Gastrocnemius medialis (tissue), 4 donors: ENCODE data around the gene MAP9. TPM values are rescaled to one million over a fixed set of nuclear protein-coding genes. Genes with fewer than 3 reads are reported as not detected.

Experiments used
- ATAC-seq, 2 donors: fragments of 150-250 bp; one replicate each; pipeline ENCODE4 v1.9.1; 2016
- DNase-seq, 2 donors: peaks; one replicate each; pipeline ENCODE4 v3.0.0-alpha.2; 2019
- H3K27ac ChIP-seq, 4 donors: fragments of 200-600 bp; sonication (generic); 1 replicate in 1 of 4; 2 replicates in 3 of 4; pipeline ENCODE4 v1.5.1; 2016 to 2018; ENCODE audit warnings: mild to moderate bottlenecking in 2 of 4, moderate library complexity in 1 of 4
- H3K27me3 ChIP-seq, 3 donors: fragments of 200-600 bp; sonication (generic) in 2 of 3; 1 replicate in 1 of 3; 2 replicates in 2 of 3; pipeline versions ENCODE4 v1.5.1 to v1.6.0; 2016 to 2019; ENCODE audit warnings: mild to moderate bottlenecking in 1 of 3, moderate library complexity in 1 of 3
- H3K36me3 ChIP-seq, 2 donors: fragments of 200-600 bp; sonication (generic) in 1 of 2; one replicate each; pipeline ENCODE4 v1.5.1; 2017 to 2018
- H3K4me1 ChIP-seq, 2 donors: fragments of 200-600 bp; sonication (generic) in 1 of 2; one replicate each; pipeline ENCODE4 v1.5.1; 2016 to 2017; ENCODE audit warnings: mild to moderate bottlenecking in 2 of 2
- H3K4me3 ChIP-seq, 4 donors: fragments of 200-600 bp; sonication (generic) in 3 of 4; 1 replicate in 1 of 4; 2 replicates in 3 of 4; pipeline ENCODE4 v1.5.1; 2016 to 2019; ENCODE audit warnings: mild to moderate bottlenecking in 2 of 4
- H3K9me3 ChIP-seq, 3 donors: fragments of 200-600 bp; sonication (generic) in 2 of 3; 1 replicate in 1 of 3; 2 replicates in 2 of 3; pipeline ENCODE4 v1.5.1; 2016 to 2019
- POLR2A ChIP-seq, 2 donors: fragments of 450-650 bp; IDR thresholded peaks; one replicate each; pipeline ENCODE4 v1.6.1; 2017; ENCODE audit warnings: antibody characterized with exemption in 2 of 2, mild to moderate bottlenecking in 2 of 2, moderate library complexity in 2 of 2
- in situ Hi-C, 4 donors: fragments of 200-750 bp; cut with MboI; loops; one replicate each; pipeline versions ENCODE4 v1.15.0 to v1.8.0; 2017; ENCODE audit warnings: low sequenced_read_pairs in 4 of 4
- intact Hi-C: fragments of 100-400 bp; cut with DNase I; formaldehyde crosslinking; loops from one replicate; pipeline ENCODE4 v1.15.1; 2023; ENCODE audit warnings: low total_unique reads
- total RNA-seq, 4 donors: library from RNA; depleted of rRNA; stranded (reverse); fragments of >200 nt; gene quantifications; one replicate each; pipeline versions ENCODE4 v1.1.0 to v1.2.3, GENCODE V29; 2016
- TF ChIP-seq, protein P1 (sequence below), 5 experiments: fragments of 450-650 bp in 3 of 5; fragments of 200-600 bp in 2 of 5; sonication (generic) in 2 of 5; IDR thresholded peaks in 4 of 5; conservative IDR thresholded peaks in 1 of 5; 1 replicate in 4 of 5; 2 replicates in 1 of 5; pipeline ENCODE4 v1.5.1; 2016 to 2019; ENCODE audit warnings: antibody characterized with exemption in 5 of 5, mild to moderate bottlenecking in 3 of 5, moderate library complexity in 3 of 5

Gene MAP9
- total RNA-seq, 4 donors from 2014 or later: 0.23 to 0.71 (median 0.41) TPM; not detected in 1

DNA sequence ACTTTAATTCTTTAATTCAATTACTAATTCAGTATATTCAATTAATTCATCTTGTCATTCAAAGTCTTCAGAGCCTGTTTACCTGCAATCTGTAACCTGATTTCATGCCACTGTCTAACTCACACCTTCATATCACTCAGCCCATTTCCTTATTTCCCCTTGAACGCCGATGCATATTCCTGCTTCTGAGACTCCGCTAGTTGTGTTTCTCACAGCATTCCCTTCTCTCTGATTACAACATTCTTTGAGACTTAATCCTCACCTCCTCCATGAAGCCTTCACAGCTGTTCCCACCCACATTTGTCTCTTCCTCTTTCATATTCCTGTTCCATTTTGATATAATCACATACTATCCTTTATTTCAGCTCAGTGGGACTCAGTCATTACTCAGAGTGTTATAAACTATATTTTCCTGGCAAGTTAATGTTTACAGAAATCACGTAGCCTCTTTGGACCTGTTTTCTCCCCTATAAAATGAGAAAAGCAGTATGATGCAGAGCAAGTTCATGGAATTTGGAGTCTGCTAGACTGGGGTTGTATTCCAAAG lies 69.0 kb downstream of the MAP9 start:
- Histone ChIP-seq H3K9me3 (no peaks in the 10 kb centered on the region), H3K4me3 (no peak overlapping the region), H3K27me3 (no peaks in the 10 kb centered on the region), H3K27ac (no peak overlapping the region), H3K36me3 (no peaks in the 10 kb centered on the region), H3K4me1 (no peaks in the 10 kb centered on the region)
- DNase-seq (no peak), ATAC-seq (no peak)
- intact Hi-C loops: no loop called here
- in situ Hi-C loops: no loop called here
- no peak for TF ChIP-seq POLR2A (IDR thresholded peaks at IDR 0.05)
- TF ChIP-seq, protein P1, sequence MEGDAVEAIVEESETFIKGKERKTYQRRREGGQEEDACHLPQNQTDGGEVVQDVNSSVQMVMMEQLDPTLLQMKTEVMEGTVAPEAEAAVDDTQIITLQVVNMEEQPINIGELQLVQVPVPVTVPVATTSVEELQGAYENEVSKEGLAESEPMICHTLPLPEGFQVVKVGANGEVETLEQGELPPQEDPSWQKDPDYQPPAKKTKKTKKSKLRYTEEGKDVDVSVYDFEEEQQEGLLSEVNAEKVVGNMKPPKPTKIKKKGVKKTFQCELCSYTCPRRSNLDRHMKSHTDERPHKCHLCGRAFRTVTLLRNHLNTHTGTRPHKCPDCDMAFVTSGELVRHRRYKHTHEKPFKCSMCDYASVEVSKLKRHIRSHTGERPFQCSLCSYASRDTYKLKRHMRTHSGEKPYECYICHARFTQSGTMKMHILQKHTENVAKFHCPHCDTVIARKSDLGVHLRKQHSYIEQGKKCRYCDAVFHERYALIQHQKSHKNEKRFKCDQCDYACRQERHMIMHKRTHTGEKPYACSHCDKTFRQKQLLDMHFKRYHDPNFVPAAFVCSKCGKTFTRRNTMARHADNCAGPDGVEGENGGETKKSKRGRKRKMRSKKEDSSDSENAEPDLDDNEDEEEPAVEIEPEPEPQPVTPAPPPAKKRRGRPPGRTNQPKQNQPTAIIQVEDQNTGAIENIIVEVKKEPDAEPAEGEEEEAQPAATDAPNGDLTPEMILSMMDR (IDR thresholded peaks at IDR 0.05 in 4 of 5, conservative IDR thresholded peaks at IDR 0.05 in 1 of 5): no peak

DNA sequence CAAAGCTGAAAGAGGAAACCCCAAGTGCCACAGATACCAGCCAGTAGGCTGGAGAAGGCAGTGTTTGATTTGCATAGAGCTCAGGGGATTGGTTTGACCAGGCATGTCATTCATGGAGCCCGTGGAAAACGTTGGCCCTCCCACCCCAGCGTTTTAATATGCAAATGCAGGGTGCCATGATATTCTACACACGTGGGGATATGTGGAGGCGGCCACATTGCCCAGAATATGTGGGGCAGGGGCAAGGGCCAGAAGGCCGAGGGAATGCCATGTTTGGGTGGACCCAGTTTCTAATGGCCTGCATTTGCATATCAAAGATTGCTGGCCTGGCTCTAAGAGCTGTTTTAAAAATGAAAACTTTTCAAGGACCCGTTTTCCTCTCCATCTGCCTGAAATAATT lies 71.1 kb downstream of the MAP9 start:
- H3K36me3 ChIP-seq: no peaks in the 10 kb centered on the region
- ATAC-seq: no peak
- H3K4me1 ChIP-seq: no peaks in the 10 kb centered on the region
- TF ChIP-seq POLR2A (IDR thresholded peaks at IDR 0.05): no peak
- TF ChIP-seq, protein P1 (IDR thresholded peaks at IDR 0.05 in 4 of 5, conservative IDR thresholded peaks at IDR 0.05 in 1 of 5): no peak
- in situ Hi-C loops: no loop called here
- no peak for DNase-seq
- no peaks in the 10 kb centered on the region for H3K27me3 ChIP-seq
- intact Hi-C loops: no loop called here
- no peaks in the 10 kb centered on the region for H3K9me3 ChIP-seq
- H3K27ac ChIP-seq: no peak overlapping the region
- H3K4me3 ChIP-seq: no peak overlapping the region

DNA sequence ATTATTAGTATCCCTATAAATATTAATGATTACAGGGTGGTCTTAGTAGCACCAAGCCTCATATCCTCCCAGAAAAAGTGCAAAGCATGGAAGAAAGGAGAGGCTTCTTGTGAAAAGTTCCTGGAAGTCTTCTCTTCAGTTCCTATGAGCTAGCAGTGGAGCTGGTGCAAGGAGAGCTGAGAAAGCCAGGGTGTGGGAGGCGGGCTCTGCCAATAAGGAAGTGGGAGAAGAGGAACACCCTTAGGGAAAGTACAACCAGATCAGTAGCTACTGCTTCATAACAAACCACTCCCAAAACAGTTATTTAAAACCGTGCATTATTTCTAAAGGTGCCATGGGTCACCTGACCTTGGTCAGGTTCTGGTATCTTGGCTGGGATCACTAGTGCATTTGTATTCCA lies 72.4 kb downstream of the MAP9 start:
- no peak for TF ChIP-seq POLR2A (IDR thresholded peaks at IDR 0.05)
- TF ChIP-seq, protein P1 (IDR thresholded peaks at IDR 0.05 in 4 of 5, conservative IDR thresholded peaks at IDR 0.05 in 1 of 5): no peak
- Histone ChIP-seq H3K27ac (no peak overlapping the region), H3K27me3 (no peaks in the 10 kb centered on the region), H3K4me3 (no peak overlapping the region), H3K36me3 (no peaks in the 10 kb centered on the region), H3K4me1 (no peaks in the 10 kb centered on the region), H3K9me3 (no peaks in the 10 kb centered on the region)
- DNase-seq (no peak), ATAC-seq (no peak)
- intact Hi-C loops: no loop called here
- in situ Hi-C loops: no loop called here

DNA sequence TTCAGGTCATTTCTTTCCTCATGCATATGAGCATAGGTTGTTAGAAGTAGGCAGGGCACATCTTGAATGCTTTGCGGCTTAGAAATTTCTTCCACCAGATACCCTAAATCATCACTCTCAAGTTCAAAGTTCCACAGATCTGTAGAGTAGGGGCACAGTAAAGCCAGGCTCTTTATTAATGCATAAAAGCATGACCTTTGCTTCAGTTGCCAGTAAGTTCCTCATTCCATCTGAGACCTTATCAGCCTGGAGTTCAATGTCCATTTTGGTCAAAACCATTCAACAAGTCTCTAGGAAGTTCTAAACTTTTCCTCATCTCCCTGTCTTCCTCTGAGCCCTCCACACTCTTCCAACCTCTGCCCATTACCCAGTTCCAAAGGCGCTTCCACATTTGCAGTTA lies 77.7 kb downstream of the MAP9 start:
- DNase-seq (no peak), ATAC-seq (no peak)
- Histone ChIP-seq H3K27ac (no peak overlapping the region), H3K27me3 (no peaks in the 10 kb centered on the region), H3K4me3 (no peak overlapping the region), H3K9me3 (no peaks in the 10 kb centered on the region), H3K4me1 (no peaks in the 10 kb centered on the region), H3K36me3 (no peaks in the 10 kb centered on the region)
- intact Hi-C loops: no loop called here
- in situ Hi-C loops: no loop called here
- no peak for TF ChIP-seq POLR2A (IDR thresholded peaks at IDR 0.05)
- TF ChIP-seq, protein P1 (IDR thresholded peaks at IDR 0.05 in 4 of 5, conservative IDR thresholded peaks at IDR 0.05 in 1 of 5): no peak

Other genes starting within 250 kb of the MAP9 start
- gene NPY2R, start 168.3 kb downstream of the MAP9 start, total RNA-seq: not detected